Colon (tissue), 2 donors: ENCODE data around the gene JAK2.
"Not testable (repeated sequence)": the region's sequence is repeated elsewhere in the genome, so short reads cannot be mapped to it uniquely, and the experiment has no call there.

Source experiments
- FAIRE-seq: peaks from 2 replicates; lab custom pipeline; 2012; peaks lifted over from hg19 to GRCh38; lab: Jason Lieb, UNC
- donor health status: control.
- donor health status: control.

Gene JAK2

GRCh38 chr9:4982721-4983482 lies 2.2 kb upstream of the JAK2 start:
- FAIRE-seq, result no peak

GRCh38 chr9:4983601-4984165 lies 1.4 kb upstream of the JAK2 start:
- FAIRE-seq, result no peak

- no peak for FAIRE-seq
These were observed 876 bp upstream of the JAK2 start for GRCh38 chr9:4984171-4984620.

GRCh38 chr9:4985386-4986266 lies 554 bp downstream of the JAK2 start:
- no peak for FAIRE-seq

- FAIRE-seq, result no peak
These were observed 1.2 kb downstream of the JAK2 start for GRCh38 chr9:4986296-4986695.

- FAIRE-seq, result no peak
These were observed 1.7 kb downstream of the JAK2 start for GRCh38 chr9:4986783-4987182.

- no peak for FAIRE-seq
These were observed 2.9 kb downstream of the JAK2 start for GRCh38 chr9:4987961-4988421.

GRCh38 chr9:4992872-4993271 lies 7.8 kb downstream of the JAK2 start:
- no peak for FAIRE-seq

- FAIRE-seq, result no peak
These were observed 9.3 kb downstream of the JAK2 start for GRCh38 chr9:4994166-4994890.

GRCh38 chr9:4997196-4997595 lies 12.1 kb downstream of the JAK2 start:
- no peak for FAIRE-seq

- no peak for FAIRE-seq
These were observed 12.6 kb downstream of the JAK2 start for GRCh38 chr9:4997631-4998030.

GRCh38 chr9:5002811-5003210 lies 17.7 kb downstream of the JAK2 start:
- FAIRE-seq, result no peak

GRCh38 chr9:5004481-5004880 lies 19.4 kb downstream of the JAK2 start:
- FAIRE-seq, result no peak

- no peak for FAIRE-seq
These were observed 23.1 kb downstream of the JAK2 start for GRCh38 chr9:5008202-5008601.

GRCh38 chr9:5013374-5013773 lies 28.3 kb downstream of the JAK2 start:
- FAIRE-seq, result no peak

GRCh38 chr9:5015934-5016333 lies 30.9 kb downstream of the JAK2 start:
- FAIRE-seq, result no peak

GRCh38 chr9:5025416-5025815 lies 40.3 kb downstream of the JAK2 start:
- no peak for FAIRE-seq

GRCh38 chr9:5031941-5032340 lies 46.9 kb downstream of the JAK2 start:
- FAIRE-seq, result not testable (repeated sequence)

- no peak for FAIRE-seq
These were observed 55.8 kb downstream of the JAK2 start for GRCh38 chr9:5040730-5041389.

GRCh38 chr9:5041390-5042115 lies 56.5 kb downstream of the JAK2 start:
- FAIRE-seq, result no peak

GRCh38 chr9:5042661-5043178 lies 57.6 kb downstream of the JAK2 start:
- no peak for FAIRE-seq
